ENCODE measurements around the gene SFT2D1. TPM values are rescaled to one million over a fixed set of nuclear protein-coding genes. Genes with fewer than 3 reads are reported as not detected.

The SFT2D1 gene
- total RNA-seq, 1 donor from 2014 or later, result 52.8 TPM

DNA sequence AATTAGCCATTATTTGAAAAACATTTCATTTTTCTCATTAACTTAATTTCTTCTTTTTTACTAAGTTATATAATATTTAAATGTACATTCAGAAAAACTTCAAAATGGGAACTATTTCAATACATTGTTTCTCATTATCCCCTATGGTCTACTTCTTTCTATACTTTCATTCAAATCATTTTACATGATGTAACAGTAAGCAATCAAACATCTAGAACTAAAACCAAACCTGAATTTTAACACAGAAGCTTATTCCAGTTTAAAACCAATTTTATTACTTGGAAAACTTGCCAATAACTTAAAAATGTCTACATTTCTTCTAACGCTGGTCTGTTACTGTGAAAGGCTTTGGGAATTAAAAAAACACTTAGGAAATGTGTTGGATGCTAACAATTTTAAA is 29.5 kb downstream of the SFT2D1 start:
- TF ChIP-seq, protein P1, sequence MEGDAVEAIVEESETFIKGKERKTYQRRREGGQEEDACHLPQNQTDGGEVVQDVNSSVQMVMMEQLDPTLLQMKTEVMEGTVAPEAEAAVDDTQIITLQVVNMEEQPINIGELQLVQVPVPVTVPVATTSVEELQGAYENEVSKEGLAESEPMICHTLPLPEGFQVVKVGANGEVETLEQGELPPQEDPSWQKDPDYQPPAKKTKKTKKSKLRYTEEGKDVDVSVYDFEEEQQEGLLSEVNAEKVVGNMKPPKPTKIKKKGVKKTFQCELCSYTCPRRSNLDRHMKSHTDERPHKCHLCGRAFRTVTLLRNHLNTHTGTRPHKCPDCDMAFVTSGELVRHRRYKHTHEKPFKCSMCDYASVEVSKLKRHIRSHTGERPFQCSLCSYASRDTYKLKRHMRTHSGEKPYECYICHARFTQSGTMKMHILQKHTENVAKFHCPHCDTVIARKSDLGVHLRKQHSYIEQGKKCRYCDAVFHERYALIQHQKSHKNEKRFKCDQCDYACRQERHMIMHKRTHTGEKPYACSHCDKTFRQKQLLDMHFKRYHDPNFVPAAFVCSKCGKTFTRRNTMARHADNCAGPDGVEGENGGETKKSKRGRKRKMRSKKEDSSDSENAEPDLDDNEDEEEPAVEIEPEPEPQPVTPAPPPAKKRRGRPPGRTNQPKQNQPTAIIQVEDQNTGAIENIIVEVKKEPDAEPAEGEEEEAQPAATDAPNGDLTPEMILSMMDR (IDR thresholded peaks at IDR 0.05), result no peak
- Histone ChIP-seq H3K4me3 (no peak overlapping the region), H3K9me3 (no peaks in the 10 kb centered on the region), H3K36me3 (no peaks in the 10 kb centered on the region), H3K27me3 (ENCODE audit: low read depth) (peaks cover 17% of the 10 kb centered on the region), H3K4me1 (peaks cover 11% of the 10 kb centered on the region), H3K27ac (no peak overlapping the region)
- DNase-seq (no peak), ATAC-seq (no peak)
- intact Hi-C loops (cut with DNase I), result no loop called here

DNA sequence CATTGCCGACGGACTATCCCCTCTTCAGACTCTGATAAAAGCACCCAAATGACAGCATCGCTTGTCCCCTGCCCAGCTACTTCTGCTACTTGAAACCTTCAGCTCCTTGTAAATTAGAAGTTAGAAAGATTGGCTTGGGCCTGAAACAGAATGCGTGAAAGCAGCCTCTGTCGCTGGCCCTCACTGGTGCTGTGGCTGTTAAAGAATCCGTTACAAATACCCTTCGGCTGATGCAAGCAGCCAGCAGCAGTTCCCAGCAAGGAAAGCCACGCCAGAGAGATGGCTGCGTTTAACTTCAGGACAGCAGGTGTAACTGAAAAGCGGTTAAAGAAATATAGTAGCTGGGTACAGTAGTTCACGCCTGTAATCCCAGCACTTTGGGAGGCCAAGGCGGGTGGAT is 31.7 kb downstream of the SFT2D1 start:
- Histone ChIP-seq H3K27me3 (ENCODE audit: low read depth) (peaks cover 38% of the 10 kb centered on the region), H3K36me3 (no peaks in the 10 kb centered on the region), H3K9me3 (no peaks in the 10 kb centered on the region), H3K27ac (no peak overlapping the region), H3K4me1 (peaks cover 18% of the 10 kb centered on the region), H3K4me3 (no peak overlapping the region)
- intact Hi-C loops (cut with DNase I), result no loop called here
- no peak for ATAC-seq
- DNase-seq, result no peak
- TF ChIP-seq, protein P1 (IDR thresholded peaks at IDR 0.05), result no peak

DNA sequence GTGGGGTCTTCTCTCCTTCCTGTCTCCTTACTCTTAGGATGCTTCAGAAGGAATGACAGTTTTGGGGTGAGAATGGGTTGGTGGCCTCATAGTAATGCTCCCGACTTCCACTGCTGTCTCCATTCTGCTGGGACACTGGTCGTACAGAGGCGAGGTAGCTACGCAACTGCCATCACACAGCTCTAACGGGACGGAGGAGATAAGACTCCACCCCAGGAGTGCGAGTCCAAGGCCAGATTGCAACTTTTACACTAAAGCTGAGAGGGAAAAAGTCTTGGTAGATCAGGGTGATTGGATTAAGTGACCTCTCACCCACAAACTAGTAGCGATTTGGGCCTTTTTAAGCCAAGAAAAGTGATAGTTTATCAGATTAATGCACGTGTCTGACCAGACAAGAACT is 32.4 kb downstream of the SFT2D1 start:
- Histone ChIP-seq H3K4me3 (no peak overlapping the region), H3K27me3 (ENCODE audit: low read depth) (peaks cover 44% of the 10 kb centered on the region), H3K36me3 (no peaks in the 10 kb centered on the region), H3K27ac (no peak overlapping the region), H3K4me1 (peaks cover 18% of the 10 kb centered on the region), H3K9me3 (no peaks in the 10 kb centered on the region)
- ATAC-seq, result no peak
- TF ChIP-seq, protein P1 (IDR thresholded peaks at IDR 0.05), result no peak
- no peak for DNase-seq
- intact Hi-C loops (cut with DNase I), result no loop called here

DNA sequence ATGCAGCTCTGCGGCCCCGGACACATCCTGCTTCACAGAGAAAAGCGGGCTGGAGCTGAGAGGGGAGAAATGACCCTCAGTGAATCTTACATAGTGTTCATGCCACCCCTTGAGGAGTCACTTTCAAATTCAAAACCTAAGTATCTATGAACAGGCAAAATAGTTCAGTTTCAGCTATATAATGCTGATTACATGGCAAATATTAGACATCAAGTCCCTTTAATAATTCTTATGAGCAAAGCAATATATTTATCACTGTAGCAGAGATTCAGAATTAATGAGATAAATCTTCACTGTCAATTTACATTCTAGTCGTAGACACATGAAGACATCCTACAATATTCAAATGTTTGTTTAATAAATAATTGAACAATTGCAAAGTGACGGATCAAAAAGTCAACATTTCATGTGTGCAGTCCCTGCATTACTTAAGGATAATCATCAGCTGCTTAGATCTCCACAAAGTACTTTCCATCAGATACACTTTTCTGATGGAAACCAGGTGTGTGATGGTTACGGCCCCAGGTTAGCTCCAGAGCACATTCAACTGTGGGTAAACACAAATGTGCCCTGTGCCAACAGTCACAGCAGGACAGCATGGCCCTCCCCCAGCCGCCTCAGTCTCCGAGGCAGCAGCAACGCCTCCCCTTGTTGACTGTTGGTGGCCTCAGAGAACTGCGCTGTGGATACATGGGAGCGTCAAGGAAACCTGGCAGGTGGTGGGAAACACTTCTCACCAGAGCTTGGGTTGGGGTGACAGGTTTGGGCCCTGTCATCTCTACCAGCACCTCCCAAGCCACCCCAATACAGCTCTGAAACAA is 33.4 kb downstream of the SFT2D1 start:
- peak overlapping the region; percentile 48 for H3K4me3 ChIP-seq
- H3K27ac ChIP-seq, result no peak overlapping the region
- intact Hi-C loops (cut with DNase I), result no loop called here
- no peaks in the 10 kb centered on the region for H3K9me3 ChIP-seq
- DNase-seq (no peak), ATAC-seq (no peak)
- H3K4me1 ChIP-seq, result peaks cover 18% of the 10 kb centered on the region
- TF ChIP-seq, protein P1 (IDR thresholded peaks at IDR 0.05), result no peak
- H3K36me3 ChIP-seq, result no peaks in the 10 kb centered on the region
- peaks cover 44% of the 10 kb centered on the region for H3K27me3 ChIP-seq (ENCODE audit: low read depth)

DNA sequence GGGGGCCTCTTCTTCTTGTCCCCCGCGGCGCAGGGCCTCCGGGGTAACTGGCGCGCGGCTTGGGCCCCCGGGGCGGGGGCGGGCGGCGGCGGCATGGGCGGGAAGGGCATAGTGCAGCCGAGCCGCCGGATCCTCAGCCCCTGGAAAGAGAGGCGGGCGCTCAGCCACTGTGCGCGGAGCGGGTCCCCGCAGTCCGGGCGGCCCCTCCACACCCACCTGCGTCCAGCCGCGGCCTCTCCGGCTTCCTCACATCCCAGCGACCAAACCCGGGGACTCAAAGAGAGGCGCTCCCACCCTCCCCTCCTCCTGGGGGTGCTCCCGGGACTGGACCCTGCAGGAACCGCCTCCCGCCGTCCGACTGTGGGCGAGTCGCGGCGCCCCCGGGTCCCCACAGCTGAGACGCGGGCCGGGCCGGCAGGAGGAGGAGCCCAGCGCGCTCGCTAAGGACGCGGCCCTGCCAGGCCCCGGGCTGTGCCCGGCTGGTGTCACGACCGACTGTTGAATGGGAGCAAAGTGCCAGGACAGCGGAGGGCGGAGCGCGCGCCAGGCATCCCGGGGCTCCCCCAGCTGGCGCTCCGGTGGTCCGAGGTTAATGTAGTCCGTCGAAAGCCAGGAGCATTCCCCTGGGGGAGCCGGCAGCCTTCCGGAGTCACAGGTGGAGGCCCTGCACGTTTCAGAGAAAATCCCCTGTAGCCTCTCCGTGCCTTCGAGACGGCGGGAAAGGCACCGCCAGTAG is 34.1 kb downstream of the SFT2D1 start, which contains the start of gene PRR18:
TSS of gene PRR18 (minus strand) at position 360 of the 736 bp plus-strand sequence. CDS start at position 110, 250 bp downstream.
- no peak for DNase-seq
- intact Hi-C loops (cut with DNase I), result no loop called here
- peak; percentile 44 to 63 for ATAC-seq

More for the DNA sequence above, 34.1 kb downstream of the SFT2D1 start, which contains the start of gene PRR18:
- Histone ChIP-seq H3K27ac (no peak within 1 kb of the TSS), H3K9me3 (no peaks in the 10 kb centered on the region), H3K36me3 (no peaks in the 10 kb centered on the region), H3K4me3 (peak within 1 kb of the TSS; percentile 48), H3K27me3 (ENCODE audit: low read depth) (peaks cover 44% of the 10 kb centered on the region), H3K4me1 (peaks cover 18% of the 10 kb centered on the region)
- TF ChIP-seq, protein P1 (IDR thresholded peaks at IDR 0.05), result no peak
